Skeletal muscle satellite cell (primary cell): Measurements from ENCODE around the gene LYPD6.

Source experiments
- H3K27me3 ChIP-seq: 2 replicates; pipeline ENCODE4 v1.7.0; 2013; ENCODE audit warnings: low read length; ENCODE audit not compliant: control insufficient read depth, insufficient read depth
- H3K36me3 ChIP-seq: 2 replicates; pipeline ENCODE4 v1.7.0; 2013; ENCODE audit warnings: mild to moderate bottlenecking, control low read depth, low read length; ENCODE audit not compliant: insufficient read depth
- H3K4me1 ChIP-seq: 2 replicates; pipeline ENCODE4 v1.7.0; 2013; ENCODE audit warnings: low read length; ENCODE audit not compliant: control insufficient read depth, insufficient read depth
- H3K4me2 ChIP-seq: 2 replicates; pipeline ENCODE4 v1.7.0; 2013; ENCODE audit warnings: mild to moderate bottlenecking, low read length
- H3K4me3 ChIP-seq: 2 replicates; pipeline ENCODE4 v1.7.0; 2013; ENCODE audit warnings: low read length
- H3K9ac ChIP-seq: 2 replicates; pipeline ENCODE4 v1.7.0; 2013; ENCODE audit warnings: mild to moderate bottlenecking, low read depth, low read length, moderate library complexity
- H3K9me3 ChIP-seq: replicated peaks from 2 replicates; pipeline ENCODE4 v1.7.0; 2013; ENCODE audit warnings: mild to moderate bottlenecking, control low read depth, low read length

Gene LYPD6

GRCh38 chr2:149438330-149438960 lies 108.1 kb downstream of the LYPD6 start:
- Histone ChIP-seq H3K4me2 (no peak overlapping the region), H3K4me1 (no peaks in the 10 kb centered on the region), H3K9me3 (no peaks in the 10 kb centered on the region), H3K27me3 (no peaks in the 10 kb centered on the region), H3K9ac (no peak overlapping the region), H3K36me3 (no peaks in the 10 kb centered on the region), H3K4me3 (no peak overlapping the region)

DNA sequence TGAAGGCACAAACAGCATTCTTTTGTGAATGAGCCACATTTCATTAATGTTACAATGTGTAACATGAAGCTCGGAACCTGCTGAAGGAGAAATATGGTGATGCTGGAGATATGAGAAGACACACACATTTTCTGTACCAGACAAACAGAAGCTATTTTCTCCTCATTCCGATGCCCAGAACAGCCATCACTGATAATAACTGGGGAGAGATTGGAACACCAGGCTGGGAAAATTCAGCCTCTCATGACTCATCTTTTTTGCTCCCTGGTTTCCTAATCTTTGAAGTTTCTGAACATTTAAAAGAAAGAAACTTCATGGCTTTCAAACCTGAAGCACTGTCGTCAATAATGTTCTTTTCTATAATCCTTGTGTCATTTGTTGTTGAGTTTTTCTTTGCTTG lies 110.9 kb downstream of the LYPD6 start:
- no peaks in the 10 kb centered on the region for H3K36me3 ChIP-seq
- no peaks in the 10 kb centered on the region for H3K9me3 ChIP-seq
- H3K9ac ChIP-seq = no peak overlapping the region
- H3K4me1 ChIP-seq = no peaks in the 10 kb centered on the region
- no peak overlapping the region for H3K4me2 ChIP-seq
- no peaks in the 10 kb centered on the region for H3K27me3 ChIP-seq
- no peak overlapping the region for H3K4me3 ChIP-seq

DNA sequence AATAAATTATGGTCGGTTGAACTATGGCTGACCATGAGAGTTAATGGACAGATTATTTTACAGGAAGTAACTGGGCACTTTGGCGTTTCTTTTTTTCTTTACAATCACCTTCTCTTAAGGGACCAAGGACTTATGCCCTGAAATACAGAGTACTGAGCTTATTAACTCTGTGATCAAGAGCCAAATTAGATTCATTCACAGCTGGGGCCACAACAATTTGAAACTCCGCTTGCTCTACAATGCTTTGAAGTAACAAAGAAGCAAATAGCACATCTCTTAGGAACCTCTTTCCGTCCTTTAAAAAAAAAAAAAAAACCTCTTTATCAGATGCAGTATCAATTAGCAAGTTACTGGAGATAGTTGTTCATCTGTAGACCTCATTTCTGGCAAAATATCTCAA lies 112.0 kb downstream of the LYPD6 start:
- Histone ChIP-seq H3K4me1 (no peaks in the 10 kb centered on the region), H3K27me3 (no peaks in the 10 kb centered on the region), H3K9me3 (no peaks in the 10 kb centered on the region), H3K4me3 (no peak overlapping the region), H3K36me3 (no peaks in the 10 kb centered on the region), H3K9ac (no peak overlapping the region), H3K4me2 (no peak overlapping the region)

DNA sequence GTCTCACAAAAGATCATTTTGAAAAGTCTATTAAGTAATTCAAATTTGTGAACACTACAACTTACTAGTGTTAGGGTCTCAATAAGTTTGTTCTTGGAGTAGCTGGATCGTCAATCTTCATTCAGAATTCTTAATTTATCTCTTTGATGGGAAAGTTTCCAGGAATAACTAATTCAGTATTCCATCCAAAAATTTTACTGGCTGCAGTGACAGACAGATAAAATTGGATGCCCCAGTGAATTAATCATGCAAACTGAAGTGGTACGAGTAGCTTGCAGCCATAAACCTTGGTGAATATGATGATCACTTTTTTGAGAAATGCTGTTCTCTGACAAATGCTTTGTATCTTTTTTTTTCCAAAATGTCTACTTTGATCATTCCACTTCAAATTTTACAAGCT lies 112.8 kb downstream of the LYPD6 start:
- no peak overlapping the region for H3K4me3 ChIP-seq
- H3K27me3 ChIP-seq = no peaks in the 10 kb centered on the region
- no peak overlapping the region for H3K9ac ChIP-seq
- no peaks in the 10 kb centered on the region for H3K9me3 ChIP-seq
- H3K4me2 ChIP-seq = no peak overlapping the region
- H3K36me3 ChIP-seq = no peaks in the 10 kb centered on the region
- H3K4me1 ChIP-seq = no peaks in the 10 kb centered on the region

DNA sequence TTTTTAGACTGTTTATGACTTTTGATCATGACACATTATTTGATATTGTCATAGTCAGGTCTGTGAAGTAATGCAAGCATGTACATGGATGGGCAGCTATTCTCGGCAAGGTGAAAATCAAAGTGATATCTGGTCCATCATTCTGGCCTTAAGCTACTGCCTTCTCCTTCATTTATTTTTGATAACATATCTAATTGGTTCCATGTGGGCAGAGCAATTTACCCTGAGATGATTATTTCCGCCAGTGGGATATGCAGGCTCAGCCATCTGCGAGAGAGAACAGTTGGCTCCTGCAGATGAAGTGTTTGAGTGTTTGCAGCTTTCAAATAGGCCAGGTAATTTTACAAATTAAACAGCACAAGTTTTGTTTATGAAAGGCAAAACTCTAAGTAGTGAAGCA lies 116.4 kb downstream of the LYPD6 start:
- no peak overlapping the region for H3K4me3 ChIP-seq
- H3K9ac ChIP-seq = no peak overlapping the region
- H3K27me3 ChIP-seq = no peaks in the 10 kb centered on the region
- no peak overlapping the region for H3K4me2 ChIP-seq
- no peaks in the 10 kb centered on the region for H3K36me3 ChIP-seq
- no peaks in the 10 kb centered on the region for H3K9me3 ChIP-seq
- H3K4me1 ChIP-seq = no peaks in the 10 kb centered on the region

DNA sequence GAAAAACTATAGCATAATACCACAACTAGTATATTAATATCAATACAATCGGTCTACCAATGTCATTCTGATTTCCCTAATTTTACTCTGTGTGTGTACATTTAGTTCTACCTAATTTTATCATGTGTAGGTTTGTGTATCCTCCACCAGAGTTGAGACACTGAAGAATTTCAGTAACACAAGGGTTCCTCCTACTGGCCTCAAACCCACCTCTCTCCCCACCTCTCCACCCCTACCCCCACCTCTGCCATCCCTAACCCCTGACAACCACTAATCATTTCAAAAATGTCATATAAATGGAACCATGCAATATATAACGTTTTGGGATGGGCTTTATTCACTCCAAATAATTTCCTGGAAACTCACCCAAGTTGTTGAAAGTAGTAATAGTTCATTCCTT lies 117.9 kb downstream of the LYPD6 start:
- Histone ChIP-seq H3K9me3 (no peaks in the 10 kb centered on the region), H3K36me3 (no peaks in the 10 kb centered on the region), H3K4me3 (no peak overlapping the region), H3K4me2 (no peak overlapping the region), H3K27me3 (no peaks in the 10 kb centered on the region), H3K4me1 (no peaks in the 10 kb centered on the region), H3K9ac (no peak overlapping the region)

DNA sequence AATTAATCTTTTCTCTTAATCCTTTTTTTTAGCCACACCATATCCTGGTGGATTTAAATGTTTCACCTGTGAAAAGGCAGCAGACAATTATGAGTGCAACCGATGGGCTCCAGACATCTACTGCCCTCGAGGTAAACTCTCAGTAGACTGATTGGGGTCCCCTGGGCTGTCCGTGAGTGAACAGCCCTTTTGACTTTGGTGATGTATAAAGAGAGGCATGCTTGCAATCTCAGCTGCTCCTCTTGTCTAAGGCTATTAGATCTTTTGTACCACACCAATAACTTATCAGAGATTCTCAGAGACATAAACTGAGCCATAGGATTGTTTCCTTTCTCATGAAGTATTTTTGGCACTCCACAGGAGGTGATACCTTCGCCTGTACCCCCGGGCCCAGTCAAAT lies 118.6 kb downstream of the LYPD6 start:
- Histone ChIP-seq H3K36me3 (no peaks in the 10 kb centered on the region), H3K9me3 (no peaks in the 10 kb centered on the region), H3K4me3 (no peak overlapping the region), H3K27me3 (no peaks in the 10 kb centered on the region), H3K4me2 (no peak overlapping the region), H3K9ac (no peak overlapping the region), H3K4me1 (no peaks in the 10 kb centered on the region)

GRCh38 chr2:149451417-149452165 lies 121.2 kb downstream of the LYPD6 start:
- H3K9ac ChIP-seq = no peak overlapping the region
- no peak overlapping the region for H3K4me2 ChIP-seq
- H3K36me3 ChIP-seq = no peaks in the 10 kb centered on the region
- H3K27me3 ChIP-seq = no peaks in the 10 kb centered on the region
- no peaks in the 10 kb centered on the region for H3K9me3 ChIP-seq
- no peak overlapping the region for H3K4me3 ChIP-seq
- H3K4me1 ChIP-seq = no peaks in the 10 kb centered on the region

DNA sequence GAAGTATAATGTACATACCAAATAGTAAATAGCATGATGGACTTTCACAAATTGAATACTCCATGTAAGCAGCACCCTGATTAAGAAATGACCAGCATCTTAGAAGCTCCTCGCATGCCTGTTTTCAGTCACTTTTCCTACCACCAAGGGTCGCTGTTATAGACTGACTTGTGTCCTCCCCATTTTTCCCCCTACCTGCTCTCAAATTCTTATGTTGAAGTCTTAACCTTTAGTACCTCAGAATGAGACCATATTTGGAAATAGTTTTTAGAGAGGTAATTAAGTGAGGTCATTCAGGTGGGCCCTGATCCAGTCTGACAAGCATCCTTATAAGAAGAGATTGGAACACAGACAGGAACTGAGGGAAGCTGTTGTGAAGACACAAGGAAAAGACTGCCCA lies 125.9 kb downstream of the LYPD6 start:
- Histone ChIP-seq H3K9ac (no peak overlapping the region), H3K27me3 (no peaks in the 10 kb centered on the region), H3K36me3 (no peaks in the 10 kb centered on the region), H3K9me3 (no peaks in the 10 kb centered on the region), H3K4me1 (no peaks in the 10 kb centered on the region), H3K4me2 (no peak overlapping the region), H3K4me3 (no peak overlapping the region)

DNA sequence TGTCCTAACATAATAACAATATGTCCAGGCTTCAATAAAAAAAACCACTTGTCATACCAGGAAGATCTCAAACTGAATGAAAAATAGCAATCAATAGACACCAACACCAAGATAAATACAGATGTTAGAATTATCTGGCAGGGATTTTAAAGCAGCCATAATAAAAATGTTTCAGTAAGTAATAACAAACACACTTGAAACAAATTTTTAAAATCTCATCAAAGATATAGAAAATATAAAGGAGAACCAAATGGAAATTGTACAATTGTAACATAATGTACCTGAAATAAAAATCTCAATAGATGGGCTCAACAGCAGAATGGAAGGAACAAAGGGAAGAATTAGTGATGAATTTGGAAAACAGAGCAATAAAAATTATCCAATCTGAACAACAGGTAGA lies 128.1 kb downstream of the LYPD6 start:
- no peak overlapping the region for H3K4me2 ChIP-seq
- peaks cover 3% of the 10 kb centered on the region for H3K4me1 ChIP-seq
- H3K9ac ChIP-seq = no peak overlapping the region
- H3K4me3 ChIP-seq = no peak overlapping the region
- H3K9me3 ChIP-seq = peaks cover 5% of the 10 kb centered on the region
- H3K27me3 ChIP-seq = no peaks in the 10 kb centered on the region
- no peaks in the 10 kb centered on the region for H3K36me3 ChIP-seq

DNA sequence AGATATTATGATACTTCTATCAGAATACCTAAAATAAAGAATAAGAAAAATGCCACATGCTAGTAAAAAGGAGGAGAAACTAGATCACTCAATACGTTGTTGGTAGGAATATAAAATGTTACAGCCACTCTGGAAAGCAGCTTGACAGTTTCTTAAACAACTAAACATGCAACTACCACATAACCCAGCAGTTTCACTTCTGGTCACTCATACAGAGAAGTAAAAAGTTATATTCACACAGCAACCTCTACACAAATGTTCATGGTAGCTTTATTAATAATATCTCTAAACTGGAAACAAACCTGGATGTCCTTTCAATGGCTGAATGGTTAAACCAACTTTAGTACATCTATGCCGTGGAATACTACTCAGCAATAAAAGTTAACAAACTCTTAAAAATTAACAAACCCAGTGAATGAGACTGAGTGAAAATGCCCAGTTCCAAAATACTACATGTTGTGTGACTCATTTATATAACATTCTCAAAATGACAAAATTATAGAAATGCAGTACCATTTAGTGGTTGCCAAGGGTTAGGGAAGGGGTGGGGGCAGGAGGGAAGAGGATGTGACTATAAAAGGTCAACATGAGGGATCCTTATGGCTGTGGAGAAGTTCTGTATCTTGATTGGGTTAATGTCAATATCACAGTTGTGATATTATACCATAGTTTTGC lies 133.1 kb downstream of the LYPD6 start:
- Histone ChIP-seq H3K9ac (no peak overlapping the region), H3K4me1 (peaks cover 17% of the 10 kb centered on the region), H3K36me3 (no peaks in the 10 kb centered on the region), H3K9me3 (peaks cover 5% of the 10 kb centered on the region), H3K4me3 (no peak overlapping the region), H3K4me2 (no peak overlapping the region), H3K27me3 (no peaks in the 10 kb centered on the region)

DNA sequence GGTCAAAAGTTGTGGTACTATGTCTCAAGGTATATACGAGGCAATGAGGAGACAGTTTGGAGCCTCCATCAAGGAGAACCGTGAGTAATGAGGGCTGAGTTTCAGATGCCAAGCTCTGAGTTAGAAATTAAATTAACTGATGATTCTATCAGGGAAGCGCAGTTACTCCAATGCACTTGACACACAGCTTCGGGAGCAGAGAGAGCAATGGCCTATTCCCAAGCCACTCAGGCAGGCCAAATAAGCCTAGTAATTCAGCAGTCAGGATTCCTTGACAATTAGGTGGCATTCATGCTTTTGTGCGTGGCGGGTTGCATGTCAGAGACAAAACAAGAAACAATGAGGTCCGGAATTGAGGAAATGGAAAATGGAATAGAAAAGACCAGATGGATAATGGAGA lies 134.0 kb downstream of the LYPD6 start:
- Histone ChIP-seq H3K4me3 (no peak overlapping the region), H3K4me2 (no peak overlapping the region), H3K9me3 (peaks cover 5% of the 10 kb centered on the region), H3K4me1 (peaks cover 17% of the 10 kb centered on the region), H3K9ac (no peak overlapping the region), H3K36me3 (no peaks in the 10 kb centered on the region), H3K27me3 (no peaks in the 10 kb centered on the region)
